Peyer's patch (tissue), 4 donors: ENCODE measurements around the gene TUBA1C. TPM values are rescaled to one million over a fixed set of nuclear protein-coding genes. Genes with fewer than 3 reads are reported as not detected.
"Not testable (repeated sequence)": the region's sequence is repeated elsewhere in the genome, so short reads cannot be mapped to it uniquely, and the experiment has no call there.

Source experiments
- DNase-seq, 3 donors: peaks; one replicate each; pipeline ENCODE4 v3.0.0-alpha.2; 2017 to 2019
- H3K27ac ChIP-seq, 4 donors: fragments of 200-600 bp; sonication (generic); one replicate each; pipeline ENCODE4 v1.5.1; 2016 to 2019
- H3K27me3 ChIP-seq, 2 donors: fragments of 200-600 bp; sonication (generic); one replicate each; pipeline ENCODE4 v1.5.1; 2019
- H3K36me3 ChIP-seq, 3 donors: fragments of 200-600 bp; sonication (generic); one replicate each; pipeline ENCODE4 v1.5.1; 2016 to 2019
- H3K4me1 ChIP-seq, 4 donors: fragments of 200-600 bp; sonication (generic); one replicate each; pipeline ENCODE4 v1.5.1; 2016 to 2019
- H3K4me3 ChIP-seq, 4 donors: fragments of 200-600 bp; sonication (generic); 1 replicate in 3 of 4; 2 replicates in 1 of 4; pipeline ENCODE4 v1.5.1; 2016 to 2019; ENCODE audit warnings: mild to moderate bottlenecking in 1 of 4
- H3K9me3 ChIP-seq, 4 donors: fragments of 200-600 bp; sonication (generic); one replicate each; pipeline ENCODE4 v1.5.1; 2016 to 2019; ENCODE audit warnings: mild to moderate bottlenecking in 1 of 4
- POLR2A ChIP-seq, 2 donors: fragments of 450-650 bp; IDR thresholded peaks; one replicate each; pipeline ENCODE4 v1.5.1; 2017; ENCODE audit warnings: antibody characterized with exemption in 2 of 2, mild to moderate bottlenecking in 2 of 2, moderate library complexity in 2 of 2
- total RNA-seq, 4 donors: library from RNA; depleted of rRNA; stranded (reverse); fragments of >200 nt; gene quantifications; one replicate each; pipeline ENCODE4 v1.1.0, GENCODE V29; 2016
- TF ChIP-seq, protein P1 (sequence below), 6 experiments: fragments of 450-650 bp in 4 of 6; fragments of 200-600 bp in 2 of 6; sonication (generic) in 1 of 6; IDR thresholded peaks; one replicate each; pipeline ENCODE4 v1.5.1; 2017 to 2019; ENCODE audit warnings: antibody characterized with exemption in 6 of 6, mild to moderate bottlenecking in 3 of 6, moderate library complexity in 1 of 6

Gene TUBA1C
- total RNA-seq, 4 donors from 2014 or later: 143 to 442 (median 276) TPM

DNA sequence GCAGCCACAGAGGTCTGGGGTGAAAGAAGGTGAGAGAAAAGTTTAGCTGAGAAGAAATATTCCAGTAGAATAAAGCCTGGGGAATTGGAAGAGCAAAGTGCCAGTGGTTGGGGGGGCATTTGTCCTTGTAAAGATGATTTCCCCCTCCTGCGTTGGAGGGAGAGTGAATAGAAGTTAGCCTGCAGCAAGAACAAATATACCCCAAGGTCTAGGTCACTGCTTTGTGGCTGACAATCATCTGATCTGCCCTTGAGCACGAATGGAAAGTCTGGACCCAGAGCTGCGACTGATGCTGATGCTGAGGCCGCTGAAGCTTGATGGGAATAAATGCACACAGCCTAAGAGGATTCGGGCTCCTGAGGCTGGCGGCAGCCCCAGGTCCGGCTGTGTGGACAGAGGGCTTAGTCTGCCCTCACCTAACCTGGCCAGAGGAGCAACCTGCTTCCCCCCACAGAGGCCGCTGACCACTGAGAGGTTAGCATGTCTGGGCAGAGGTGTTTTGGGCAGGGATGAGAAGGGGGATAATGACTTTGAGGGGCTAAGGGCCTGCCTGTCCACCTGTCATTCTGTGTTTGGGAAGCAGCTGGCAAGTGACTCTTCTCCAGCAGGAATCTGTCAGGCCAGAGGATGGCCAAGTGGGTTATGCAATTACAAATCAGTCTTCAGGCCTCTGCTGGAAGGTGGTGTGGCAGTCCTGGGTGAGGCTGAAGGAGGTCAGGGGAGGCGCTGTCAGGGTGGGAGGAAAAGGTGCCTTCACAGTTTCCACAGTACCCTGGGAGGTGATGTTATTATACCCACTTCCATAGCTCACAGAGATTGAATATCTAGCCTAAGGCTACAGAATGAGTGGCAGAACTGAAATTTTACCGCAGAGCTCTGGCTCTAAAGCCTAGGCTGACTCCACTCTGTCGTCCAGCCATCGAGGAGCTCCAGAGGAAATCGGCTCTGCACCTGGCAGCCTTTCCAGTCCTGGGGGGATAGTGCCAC lies 11.7 kb downstream of the TUBA1C start:
- DNase-seq: no peak
- H3K9me3 ChIP-seq: no peaks in the 10 kb centered on the region
- H3K27me3 ChIP-seq: no peaks in the 10 kb centered on the region
- TF ChIP-seq, protein P1, sequence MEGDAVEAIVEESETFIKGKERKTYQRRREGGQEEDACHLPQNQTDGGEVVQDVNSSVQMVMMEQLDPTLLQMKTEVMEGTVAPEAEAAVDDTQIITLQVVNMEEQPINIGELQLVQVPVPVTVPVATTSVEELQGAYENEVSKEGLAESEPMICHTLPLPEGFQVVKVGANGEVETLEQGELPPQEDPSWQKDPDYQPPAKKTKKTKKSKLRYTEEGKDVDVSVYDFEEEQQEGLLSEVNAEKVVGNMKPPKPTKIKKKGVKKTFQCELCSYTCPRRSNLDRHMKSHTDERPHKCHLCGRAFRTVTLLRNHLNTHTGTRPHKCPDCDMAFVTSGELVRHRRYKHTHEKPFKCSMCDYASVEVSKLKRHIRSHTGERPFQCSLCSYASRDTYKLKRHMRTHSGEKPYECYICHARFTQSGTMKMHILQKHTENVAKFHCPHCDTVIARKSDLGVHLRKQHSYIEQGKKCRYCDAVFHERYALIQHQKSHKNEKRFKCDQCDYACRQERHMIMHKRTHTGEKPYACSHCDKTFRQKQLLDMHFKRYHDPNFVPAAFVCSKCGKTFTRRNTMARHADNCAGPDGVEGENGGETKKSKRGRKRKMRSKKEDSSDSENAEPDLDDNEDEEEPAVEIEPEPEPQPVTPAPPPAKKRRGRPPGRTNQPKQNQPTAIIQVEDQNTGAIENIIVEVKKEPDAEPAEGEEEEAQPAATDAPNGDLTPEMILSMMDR (IDR thresholded peaks at IDR 0.05): no peak
- TF ChIP-seq POLR2A (IDR thresholded peaks at IDR 0.05): no peak
- H3K27ac ChIP-seq: no peak overlapping the region
- no peaks in the 10 kb centered on the region for H3K4me1 ChIP-seq
- peaks cover 0 to 21% (median 0%) of the 10 kb centered on the region in 3 donors for H3K36me3 ChIP-seq
- H3K4me3 ChIP-seq: no peak overlapping the region

DNA sequence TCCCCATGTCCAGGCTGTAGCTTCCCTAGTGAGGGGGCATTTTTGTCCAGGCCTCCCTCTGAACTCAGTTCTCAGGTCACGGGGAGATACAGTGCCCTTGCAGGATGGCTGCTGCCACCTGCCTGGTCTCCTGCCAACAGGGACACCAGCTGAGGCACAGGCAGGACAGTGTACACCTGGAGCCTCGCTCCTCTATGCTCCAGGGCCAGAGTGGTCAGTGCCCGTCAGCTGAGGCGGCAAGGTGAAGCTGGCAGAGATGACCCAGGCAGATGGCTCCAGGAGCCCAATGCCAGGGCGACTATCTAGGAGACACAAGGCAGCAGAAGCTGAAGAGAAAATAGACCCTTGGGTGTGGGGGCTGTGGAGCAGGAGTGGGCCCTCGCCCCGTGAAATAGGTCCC lies 12.6 kb downstream of the TUBA1C start:
- no peak for DNase-seq
- Histone ChIP-seq H3K36me3 (peaks cover 0 to 15% (median 0%) of the 10 kb centered on the region in 3 donors), H3K9me3 (no peaks in the 10 kb centered on the region), H3K27ac (no peak overlapping the region), H3K4me3 (no peak overlapping the region), H3K27me3 (no peaks in the 10 kb centered on the region), H3K4me1 (no peaks in the 10 kb centered on the region)
- TF ChIP-seq, protein P1 (IDR thresholded peaks at IDR 0.05): no peak
- no peak for TF ChIP-seq POLR2A (IDR thresholded peaks at IDR 0.05)

DNA sequence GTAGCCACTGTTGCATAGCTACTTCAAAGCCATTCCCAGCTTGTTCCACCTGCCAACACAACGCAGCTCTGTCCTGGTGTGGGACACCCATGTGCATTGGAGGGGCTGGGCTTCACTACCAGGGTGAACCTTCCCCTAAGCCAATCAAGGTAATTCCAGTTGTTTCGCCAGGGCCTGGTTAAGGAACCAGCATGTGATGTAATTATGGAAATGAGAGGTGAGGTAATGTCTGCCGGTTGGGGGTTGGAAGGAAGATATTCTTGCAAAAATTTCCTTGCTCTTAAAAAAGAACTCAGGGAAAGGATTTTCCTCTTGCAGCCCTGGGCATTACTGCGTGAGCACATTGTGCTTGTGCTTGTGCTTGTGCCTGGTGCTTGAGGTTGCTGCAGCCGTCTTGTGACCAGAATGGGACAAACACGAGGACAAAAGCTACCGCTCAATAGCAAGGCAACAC lies 14.9 kb downstream of the TUBA1C start:
- Histone ChIP-seq H3K27ac (no peak overlapping the region), H3K36me3 (no peaks in the 10 kb centered on the region), H3K4me1 (no peaks in the 10 kb centered on the region), H3K9me3 (no peaks in the 10 kb centered on the region), H3K4me3 (no peak overlapping the region), H3K27me3 (no peaks in the 10 kb centered on the region)
- DNase-seq: no peak
- TF ChIP-seq, protein P1 (IDR thresholded peaks at IDR 0.05): no peak
- no peak for TF ChIP-seq POLR2A (IDR thresholded peaks at IDR 0.05)

DNA sequence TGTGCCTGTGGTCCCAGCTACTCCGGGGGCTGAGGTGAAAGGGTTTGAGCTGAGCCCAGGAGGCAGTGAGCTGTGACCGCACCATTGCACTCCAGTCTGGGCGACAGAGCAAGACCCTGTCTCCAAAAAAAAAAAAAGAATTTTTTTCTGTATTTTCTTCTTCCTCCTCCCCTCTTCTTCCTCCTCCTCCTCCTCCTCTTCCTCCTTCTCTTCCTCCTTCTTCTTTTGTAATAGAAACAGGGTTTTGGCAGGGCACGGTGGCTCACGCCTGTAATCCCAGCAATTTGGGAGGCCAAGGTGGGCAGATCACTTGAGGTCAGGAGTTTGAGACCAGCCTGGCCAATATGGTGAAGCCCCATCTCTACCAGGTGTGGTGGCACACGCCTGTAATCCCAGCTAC lies 15.7 kb downstream of the TUBA1C start:
- not testable (repeated sequence) for H3K4me3 ChIP-seq, H3K27ac ChIP-seq, H3K36me3 ChIP-seq, H3K4me1 ChIP-seq, DNase-seq, H3K27me3 ChIP-seq, H3K9me3 ChIP-seq

DNA sequence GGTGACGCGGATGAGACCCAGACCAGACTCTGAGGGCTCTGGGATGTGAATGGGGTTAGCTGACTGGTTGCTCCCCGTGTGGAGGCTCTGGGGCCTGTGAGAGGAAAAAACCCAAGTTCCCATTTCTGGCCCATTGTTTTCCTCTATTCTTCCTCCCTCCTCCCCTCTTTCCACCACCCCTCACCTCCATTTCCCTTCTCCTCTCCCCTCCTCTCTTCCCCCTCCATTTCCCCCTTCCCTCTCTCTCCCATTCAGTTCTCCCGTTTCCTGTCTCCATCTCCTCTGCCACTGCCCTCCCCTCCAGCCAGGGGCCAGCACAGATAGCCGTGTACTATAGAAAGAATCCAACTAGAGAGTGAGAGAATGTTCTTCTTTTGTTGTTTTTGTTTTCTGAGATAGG lies 17.4 kb downstream of the TUBA1C start:
- TF ChIP-seq POLR2A (IDR thresholded peaks at IDR 0.05): no peak
- TF ChIP-seq, protein P1 (IDR thresholded peaks at IDR 0.05): no peak
- no peak overlapping the region for H3K27ac ChIP-seq
- no peak for DNase-seq
- H3K27me3 ChIP-seq: no peaks in the 10 kb centered on the region
- no peak overlapping the region for H3K4me3 ChIP-seq
- no peaks in the 10 kb centered on the region for H3K36me3 ChIP-seq
- no peaks in the 10 kb centered on the region for H3K4me1 ChIP-seq
- H3K9me3 ChIP-seq: no peaks in the 10 kb centered on the region

DNA sequence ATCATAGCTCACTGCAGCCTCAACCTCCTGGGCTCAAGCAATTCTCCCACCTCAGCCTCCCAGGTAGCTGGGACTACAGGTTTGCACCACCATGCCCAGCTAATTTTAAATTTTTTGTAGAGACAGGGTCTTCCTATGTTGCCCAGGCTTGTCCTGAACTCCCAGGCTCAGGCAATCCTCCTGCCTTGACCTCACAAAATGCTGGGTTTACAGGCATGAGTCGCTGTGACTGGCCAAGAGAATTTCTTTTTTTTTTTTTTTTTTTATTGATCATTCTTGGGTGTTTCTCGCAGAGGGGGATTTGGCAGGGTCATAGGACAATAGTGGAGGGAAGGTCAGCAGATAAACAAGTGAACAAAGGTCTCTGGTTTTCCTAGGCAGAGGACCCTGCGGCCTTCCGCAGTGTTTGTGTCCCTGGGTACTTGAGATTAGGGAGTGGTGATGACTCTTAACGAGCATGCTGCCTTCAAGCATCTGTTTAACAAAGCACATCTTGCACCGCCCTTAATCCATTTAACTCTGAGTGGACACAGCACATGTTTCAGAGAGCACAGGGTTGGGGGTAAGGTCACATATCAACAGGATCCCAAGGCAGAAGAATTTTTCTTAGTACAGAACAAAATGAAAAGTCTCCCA lies 18.0 kb downstream of the TUBA1C start:
- H3K9me3 ChIP-seq, H3K27ac ChIP-seq, H3K27me3 ChIP-seq, H3K36me3 ChIP-seq, H3K4me3 ChIP-seq, DNase-seq, H3K4me1 ChIP-seq: not testable (repeated sequence)
